HG02884 (cell line): ENCODE results near the gene TMEM222.

Experiments
- ATAC-seq: cut with Tn5 transposase; IDR thresholded peaks from one replicate; pipeline ENCODE4 v1.9.1; 2021; ENCODE audit warnings: mild to moderate bottlenecking, moderate library complexity; ENCODE audit not compliant: unreplicated experiment

Gene TMEM222

GRCh38 chr1:27306071-27306470 is 15.9 kb upstream of the TMEM222 start:
- ATAC-seq: no peak

GRCh38 chr1:27306892-27307761 is 14.8 kb upstream of the TMEM222 start:
- ATAC-seq: no peak

- no peak for ATAC-seq
Measured at GRCh38 chr1:27307874-27308598, 13.9 kb upstream of the TMEM222 start.

- ATAC-seq: no peak
Measured at GRCh38 chr1:27314169-27314568, 7.8 kb upstream of the TMEM222 start.

- no peak for ATAC-seq
Measured at GRCh38 chr1:27314737-27315136, 7.2 kb upstream of the TMEM222 start.

GRCh38 chr1:27316860-27317259 is 5.1 kb upstream of the TMEM222 start:
- ATAC-seq: no peak

- no peak for ATAC-seq
Measured at GRCh38 chr1:27318136-27318535, 3.8 kb upstream of the TMEM222 start.

- ATAC-seq: no peak
Measured at GRCh38 chr1:27318596-27318995, 3.4 kb upstream of the TMEM222 start.

- ATAC-seq: no peak
Measured at GRCh38 chr1:27322569-27323240, 742 bp downstream of the TMEM222 start.

- ATAC-seq: no peak
Measured at GRCh38 chr1:27325286-27325685, 3.3 kb downstream of the TMEM222 start.

GRCh38 chr1:27327964-27328363 is 6.0 kb downstream of the TMEM222 start:
- no peak for ATAC-seq

GRCh38 chr1:27330786-27331185 is 8.8 kb downstream of the TMEM222 start:
- no peak for ATAC-seq

- ATAC-seq: no peak
Measured at GRCh38 chr1:27331426-27331825, 9.5 kb downstream of the TMEM222 start.

GRCh38 chr1:27331922-27332321 is 10.0 kb downstream of the TMEM222 start:
- no peak for ATAC-seq

- no peak for ATAC-seq
Measured at GRCh38 chr1:27332536-27333281, 10.7 kb downstream of the TMEM222 start.

GRCh38 chr1:27333717-27334279 is 11.8 kb downstream of the TMEM222 start:
- ATAC-seq: no peak

- ATAC-seq: no peak
Measured at GRCh38 chr1:27335506-27336422, 13.8 kb downstream of the TMEM222 start.

- no peak for ATAC-seq
Measured at GRCh38 chr1:27336756-27337155, 14.8 kb downstream of the TMEM222 start.

GRCh38 chr1:27338751-27339150 is 16.8 kb downstream of the TMEM222 start:
- no peak for ATAC-seq

- ATAC-seq: no peak
Measured at GRCh38 chr1:27339213-27339612, 17.2 kb downstream of the TMEM222 start.
